IMR-90 (cell line): ENCODE results near the gene CCDC30. TPM values are rescaled to one million over a fixed set of nuclear protein-coding genes. Genes with fewer than 3 reads are reported as not detected.

Experiments
- ATAC-seq: fragments of 200-7000 bp; cut with Tn5 transposase; 2 replicates; pipeline ENCODE4 v1.9.1; 2020; ENCODE audit warnings: low read depth, mild to moderate bottlenecking, moderate library complexity
- BruUV-seq: library from RNA; stranded (reverse); fragments of 400-500 nt; replicated peaks from 2 replicates; lab custom pipeline; 2021; lab: Mats Ljungman, UMichigan
- CTCF ChIA-PET: fragments of 300-600 bp; formaldehyde crosslinking; extraction: SDS; loops from one replicate; lab custom pipeline; 2021; ENCODE audit warnings: antibody characterized with exemption; lab: Yijun Ruan, JAX
- POLR2A ChIA-PET: fragments of 300-600 bp; sonication (Branson Sonifier 250); formaldehyde crosslinking; loops from one replicate; lab custom pipeline; 2022; ENCODE audit warnings: antibody characterized with exemption; ENCODE audit not compliant: unreplicated experiment; lab: Charles Lee
- DNase-seq: peaks from one replicate; pipeline ENCODE4 v3.0.0; 2013
- H2AFZ ChIP-seq: replicated peaks from 2 replicates; pipeline ENCODE3; 2013; ENCODE audit warnings: low read length, mild to moderate bottlenecking; ENCODE audit not compliant: poor library complexity
- H2AK5ac ChIP-seq: 2 replicates; pipeline ENCODE4 v1.6.1; 2013; ENCODE audit warnings: low read depth, low read length, inconsistent platforms
- H2AK9ac ChIP-seq: replicated peaks from 2 replicates; pipeline ENCODE3; 2013; ENCODE audit warnings: mild to moderate bottlenecking, low read depth, low read length, moderate library complexity; ENCODE audit not compliant: poor library complexity
- H2BK120ac ChIP-seq: 2 replicates; pipeline ENCODE4 v1.6.1; 2013; ENCODE audit warnings: low read depth, low read length, inconsistent platforms
- H2BK15ac ChIP-seq: 3 replicates; pipeline ENCODE4 v1.6.1; 2013; ENCODE audit warnings: low read depth, low read length, inconsistent platforms
- H2BK20ac ChIP-seq: 2 replicates; pipeline ENCODE4 v1.6.1; 2013; ENCODE audit warnings: low read depth, mild to moderate bottlenecking, inconsistent platforms, low read length, moderate library complexity
- H2BK5ac ChIP-seq: 2 replicates; pipeline ENCODE4 v1.6.1; 2013; ENCODE audit warnings: mild to moderate bottlenecking, low read depth, low read length, inconsistent platforms; ENCODE audit not compliant: poor library complexity, severe bottlenecking
- H3K14ac ChIP-seq: replicated peaks from 2 replicates; pipeline ENCODE4 v1.6.1; 2013; ENCODE audit warnings: low read depth, low read length, inconsistent platforms
- H3K18ac ChIP-seq: 2 replicates; pipeline ENCODE4 v1.6.1; 2013; ENCODE audit warnings: low read depth, low read length, control low read depth
- H3K23ac ChIP-seq: 2 replicates; pipeline ENCODE4 v1.6.1; 2013; ENCODE audit warnings: low read depth, low read length, inconsistent platforms
- H3K27ac ChIP-seq: 2 replicates; pipeline ENCODE4 v1.5.1; 2013; ENCODE audit warnings: mild to moderate bottlenecking, control low read depth, low read length; ENCODE audit not compliant: insufficient read depth
- H3K27me3 ChIP-seq: 2 replicates; pipeline ENCODE4 v1.6.1; 2013; ENCODE audit warnings: low read length; ENCODE audit not compliant: control insufficient read depth, insufficient read depth
- H3K36me3 ChIP-seq: 2 replicates; pipeline ENCODE4 v1.6.1; 2013; ENCODE audit warnings: low read length, mixed read lengths; ENCODE audit not compliant: control insufficient read depth, insufficient read depth
- H3K4ac ChIP-seq: 2 replicates; pipeline ENCODE4 v1.6.1; 2013; ENCODE audit warnings: low read depth, low read length, inconsistent platforms
- H3K4me1 ChIP-seq: 2 replicates; pipeline ENCODE4 v1.6.1; 2013; ENCODE audit warnings: low read length, mixed read lengths; ENCODE audit not compliant: control insufficient read depth, insufficient read depth
- H3K4me2 ChIP-seq: 2 replicates; pipeline ENCODE4 v1.6.1; 2013; ENCODE audit warnings: low read depth, mild to moderate bottlenecking, control low read depth, low read length, moderate library complexity
- H3K4me3 ChIP-seq: 2 replicates; pipeline ENCODE4 v1.5.1; 2013; ENCODE audit warnings: low read depth, mild to moderate bottlenecking, control low read depth, low read length, moderate library complexity; ENCODE audit not compliant: insufficient read depth
- H3K56ac ChIP-seq: 2 replicates; pipeline ENCODE4 v1.6.1; 2013; ENCODE audit warnings: low read length, inconsistent platforms; ENCODE audit not compliant: insufficient read depth; ENCODE audit errors: extremely low read depth
- H3K79me1 ChIP-seq, 2 experiments: 2 replicates each; pipeline ENCODE4 v1.6.1; 2013; ENCODE audit warnings: low read length in 2 of 2, inconsistent platforms in 1 of 2, low read depth in 1 of 2
- H3K9ac ChIP-seq: 2 replicates; pipeline ENCODE4 v1.6.1; 2013; ENCODE audit warnings: low read depth, low read length, control low read depth
- H3K9me1 ChIP-seq: 2 replicates; pipeline ENCODE4 v1.6.1; 2013; ENCODE audit warnings: low read length, inconsistent platforms; ENCODE audit not compliant: insufficient read depth
- H3K9me3 ChIP-seq: 2 replicates; pipeline ENCODE4 v1.6.1; 2013; ENCODE audit warnings: low read length; ENCODE audit not compliant: control insufficient read depth, insufficient read depth
- H4K20me1 ChIP-seq: 2 replicates; pipeline ENCODE4 v1.6.1; 2013; ENCODE audit warnings: low read length, inconsistent platforms; ENCODE audit not compliant: insufficient read depth
- H4K5ac ChIP-seq: 2 replicates; pipeline ENCODE4 v1.6.1; 2013; ENCODE audit warnings: mild to moderate bottlenecking, low read depth, low read length, control low read depth
- H4K8ac ChIP-seq, 2 experiments: 2 replicates each; pipeline ENCODE4 v1.6.1; 2013; ENCODE audit warnings: low read depth in 2 of 2, low read length in 2 of 2, control low read depth in 1 of 2, inconsistent platforms in 1 of 2
- H4K91ac ChIP-seq: 2 replicates; pipeline ENCODE4 v1.6.1; 2013; ENCODE audit warnings: low read depth, low read length, inconsistent platforms; ENCODE audit not compliant: insufficient read depth
- BHLHE40 ChIP-seq: fragments of 150-350 bp; IDR thresholded peaks from 2 replicates; pipeline ENCODE4 v1.6.1; 2016; ENCODE audit warnings: mild to moderate bottlenecking, low read depth, low read length
- CEBPB ChIP-seq: IDR thresholded peaks from 2 replicates; pipeline ENCODE4 v1.6.1; 2012; ENCODE audit warnings: low read depth, low read length, improper control_type of control experiment
- CHD1 ChIP-seq: IDR thresholded peaks from 2 replicates; pipeline ENCODE4 v1.6.1; 2012; ENCODE audit warnings: low read depth, low read length, improper control_type of control experiment
- CTCF ChIP-seq: conservative IDR thresholded peaks from 2 replicates; pipeline ENCODE4 v1.5.1; 2012; ENCODE audit warnings: mild to moderate bottlenecking, low read depth, low read length, improper control_type of control experiment
- FOS ChIP-seq: fragments of 150-350 bp; IDR thresholded peaks from 2 replicates; pipeline ENCODE4 v1.6.1; 2016; ENCODE audit warnings: low read depth, low read length
- MAFK ChIP-seq: IDR thresholded peaks from 2 replicates; pipeline ENCODE4 v1.6.1; 2012; ENCODE audit warnings: low read depth, low read length, improper control_type of control experiment
- MAZ ChIP-seq: IDR thresholded peaks from 2 replicates; pipeline ENCODE4 v1.6.1; 2012; ENCODE audit warnings: low read depth, mild to moderate bottlenecking, low read length, improper control_type of control experiment, moderate library complexity, borderline replicate concordance
- MXI1 ChIP-seq: IDR thresholded peaks from 2 replicates; pipeline ENCODE4 v1.6.1; 2012; ENCODE audit warnings: low read depth, mild to moderate bottlenecking, low read length, moderate library complexity, borderline replicate concordance
- NFE2L2 ChIP-seq: fragments of 150-350 bp; IDR thresholded peaks from 2 replicates; pipeline ENCODE4 v1.6.1; 2016; ENCODE audit warnings: low read depth, mild to moderate bottlenecking, low read length
- POLR2A ChIP-seq: IDR thresholded peaks from 2 replicates; pipeline ENCODE4 v1.6.1; 2012; ENCODE audit warnings: mild to moderate bottlenecking, low read depth, low read length
- RAD21 ChIP-seq: IDR thresholded peaks from 2 replicates; pipeline ENCODE4 v1.6.1; 2012; ENCODE audit warnings: low read length, improper control_type of control experiment
- RCOR1 ChIP-seq: IDR thresholded peaks from 2 replicates; pipeline ENCODE4 v1.6.1; 2012; ENCODE audit warnings: mild to moderate bottlenecking, low read length, improper control_type of control experiment; ENCODE audit not compliant: insufficient replicate concordance
- RFX5 ChIP-seq: IDR thresholded peaks from 2 replicates; pipeline ENCODE4 v1.8.0; 2012; ENCODE audit warnings: low read depth, mild to moderate bottlenecking, low read length, moderate library complexity
- SMC3 ChIP-seq: fragments of 150-350 bp; IDR thresholded peaks from 2 replicates; pipeline ENCODE4 v1.6.1; 2016; ENCODE audit warnings: low read depth, mild to moderate bottlenecking, antibody characterized with exemption, low read length, moderate library complexity
- USF2 ChIP-seq: fragments of 150-350 bp; IDR thresholded peaks from 2 replicates; pipeline ENCODE4 v1.6.1; 2017; ENCODE audit warnings: mild to moderate bottlenecking, antibody characterized with exemption, low read length, low read depth
- WGBS, 2 experiments: methylation state at CpG; one replicate each; pipeline versions ENCODE4 v1.1.5 to v1.1.7; 2013; ENCODE audit warnings: missing lambda C conversion rate in 2 of 2; ENCODE audit not compliant: insufficient read length in 1 of 2; ENCODE audit errors: extremely low coverage in 2 of 2; 5-methylcytosine and 5-hydroxymethylcytosine counted together
- dilution Hi-C: fragments of 300-500 bp; cut with HindIII; formaldehyde crosslinking; loops from one replicate; pipeline ENCODE4 v1.14.3; 2018; ENCODE audit warnings: low sequenced_read_pairs; ENCODE audit not compliant: unreplicated experiment
- in situ Hi-C: fragments of 300-500 bp; cut with MboI; formaldehyde crosslinking; loops from 3 replicates; pipeline ENCODE4 v1.14.3; 2019; ENCODE audit warnings: low sequenced_read_pairs, inconsistent platforms, mixed read lengths
- intact Hi-C: fragments of 100-400 bp; cut with micrococcal nuclease; formaldehyde crosslinking; loops from 2 replicates; pipeline ENCODE4 v1.10.0; 2022
- polyA plus RNA-seq, 3 experiments: library from polyadenylated mRNA; depleted of rRNA; stranded (reverse); fragments of >200 nt; gene quantifications; 2 replicates each; pipeline ENCODE4 v1.2.3, GENCODE V29; 2012; ENCODE audit warnings: low replicate concordance in 1 of 3
- total RNA-seq: library from RNA; depleted of rRNA; stranded (reverse); fragments of >200 nt; gene quantifications from 2 replicates; pipeline ENCODE4 v1.2.3, GENCODE V29; 2012
- TF ChIP-seq, protein P1 (sequence below): fragments of 150-350 bp; IDR thresholded peaks from 2 replicates; pipeline ENCODE4 v1.6.1; 2016; ENCODE audit warnings: low read depth, mild to moderate bottlenecking, low read length, moderate library complexity, borderline replicate concordance

CCDC30 gene
- total and polyA plus RNA-seq, 2 of the 4 experiments (the other 2 are of a cell fraction), result 0.14 to 0.18 TPM

GRCh38 chr1:42490237-42490636 lies 27.2 kb downstream of the CCDC30 start:
- POLR2A ChIA-PET, result no interaction called here
- intact Hi-C loops, result no loop called here
- no peaks in the 10 kb centered on the region for H4K20me1 ChIP-seq
- no peak overlapping the region for H3K23ac ChIP-seq
- TF ChIP-seq RFX5 (no peak), MXI1 (no peak), FOS (no peak), POLR2A (no peak), RCOR1 (no peak), MAZ (no peak), MAFK (no peak), CEBPB (no peak), NFE2L2 (no peak), CHD1 (no peak), BHLHE40 (no peak), SMC3 (no peak), CTCF (no peak), RAD21 (no peak), USF2 (no peak)
- TF ChIP-seq, protein P1, sequence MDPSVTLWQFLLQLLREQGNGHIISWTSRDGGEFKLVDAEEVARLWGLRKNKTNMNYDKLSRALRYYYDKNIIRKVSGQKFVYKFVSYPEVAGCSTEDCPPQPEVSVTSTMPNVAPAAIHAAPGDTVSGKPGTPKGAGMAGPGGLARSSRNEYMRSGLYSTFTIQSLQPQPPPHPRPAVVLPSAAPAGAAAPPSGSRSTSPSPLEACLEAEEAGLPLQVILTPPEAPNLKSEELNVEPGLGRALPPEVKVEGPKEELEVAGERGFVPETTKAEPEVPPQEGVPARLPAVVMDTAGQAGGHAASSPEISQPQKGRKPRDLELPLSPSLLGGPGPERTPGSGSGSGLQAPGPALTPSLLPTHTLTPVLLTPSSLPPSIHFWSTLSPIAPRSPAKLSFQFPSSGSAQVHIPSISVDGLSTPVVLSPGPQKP, result no peak
- no CpG with 5 or more reads among the region's 3 CpGs for WGBS, 2 experiments
- DNase-seq (no peak), ATAC-seq (no peak)
- H2AK9ac ChIP-seq, result no peak overlapping the region
- in situ Hi-C loops, result no loop called here
- H3K79me1 ChIP-seq, result no peaks in the 10 kb centered on the region
- H3K9me1 ChIP-seq, result no peaks in the 10 kb centered on the region
- H3K27me3 ChIP-seq, result no peaks in the 10 kb centered on the region
- H3K56ac ChIP-seq, result no peak overlapping the region
- BruUV-seq, result no TSS peak
- no peak overlapping the region for H3K18ac ChIP-seq
- no peak overlapping the region for H4K8ac ChIP-seq
- no peak overlapping the region for H3K14ac ChIP-seq
- H2BK20ac ChIP-seq, result no peak overlapping the region
- no peak overlapping the region for H3K4me3 ChIP-seq
- H3K4me2 ChIP-seq, result no peak overlapping the region
- no peak overlapping the region for H4K5ac ChIP-seq
- no peak overlapping the region for H3K4ac ChIP-seq
- H2AK5ac ChIP-seq, result no peak overlapping the region
- no peak overlapping the region for H2BK5ac ChIP-seq
- dilution Hi-C loops, result no loop called here
- H4K91ac ChIP-seq, result no peak overlapping the region
- no peaks in the 10 kb centered on the region for H3K36me3 ChIP-seq
- H3K4me1 ChIP-seq, result no peaks in the 10 kb centered on the region
- H2BK15ac ChIP-seq, result no peak overlapping the region
- no peak overlapping the region for H3K9ac ChIP-seq
- no peak overlapping the region for H2AFZ ChIP-seq
- H3K9me3 ChIP-seq, result no peaks in the 10 kb centered on the region
- H3K27ac ChIP-seq, result no peak overlapping the region
- CTCF ChIA-PET, result no interaction called here
- H2BK120ac ChIP-seq, result no peak overlapping the region
